HEK293T (cell line): ENCODE data around the gene CDK13.

ENCODE experiments used
- FOXK2 ChIP-seq: fragments of 450-650 bp; IDR thresholded peaks from 2 replicates; pipeline ENCODE4 v1.6.1; 2016; ENCODE audit warnings: mild to moderate bottlenecking
- L3MBTL2 ChIP-seq: fragments of 450-650 bp; conservative IDR thresholded peaks from 2 replicates; pipeline ENCODE4 v1.6.1; 2016; ENCODE audit warnings: mild to moderate bottlenecking

GRCh38 chr7:39919646-39920045 is 30.4 kb upstream of the CDK13 start:
- TF ChIP-seq FOXK2 (no peak), L3MBTL2 (no peak)
